Measurements from ENCODE around the gene CAPZA2. TPM values are rescaled to one million over a fixed set of nuclear protein-coding genes. Genes with fewer than 3 reads are reported as not detected.

The CAPZA2 gene
- total RNA-seq, 1 experiment from 2014 or later: 153 TPM

DNA sequence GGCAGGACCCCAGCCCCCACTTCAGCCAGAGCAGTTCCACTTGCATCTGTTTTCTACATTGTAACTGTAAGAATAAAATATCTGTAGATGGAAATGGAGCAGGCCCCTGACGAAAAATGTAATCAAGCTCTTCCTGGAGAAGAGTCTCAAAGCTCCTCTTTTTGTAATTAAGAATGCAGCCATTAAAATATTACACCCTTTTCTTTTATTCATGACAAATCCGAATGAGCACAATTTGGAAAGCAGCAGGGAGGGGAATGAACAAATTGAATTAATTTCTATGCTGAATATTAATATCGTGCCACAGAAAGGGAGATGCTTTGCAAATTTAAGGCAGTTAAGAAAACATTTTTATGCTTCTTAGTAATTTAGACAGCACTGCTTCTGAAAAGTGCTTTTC is 24.8 kb upstream of the CAPZA2 start:
- no peak overlapping the region for H3K4me3 Mint-ChIP-seq
- ATAC-seq: no peak
- H3K4me1 Mint-ChIP-seq: no peaks in the 10 kb centered on the region
- DNase-seq (ENCODE audit: low spot score): no peak
- ChIA-PET POLR2A (no interaction called here), CTCF (no interaction called here)
- no peaks in the 10 kb centered on the region for H3K27me3 Mint-ChIP-seq (ENCODE audit: low read depth)
- no peak for TF ChIP-seq ZNF423 (CRISPR knock-in tag; IDR thresholded peaks at IDR 0.05)
- TF ChIP-seq FOXJ3 (CRISPR knock-in tag; IDR thresholded peaks at IDR 0.05; ENCODE audit: borderline replicate concordance): no peak
- no peak for TF ChIP-seq NR1H2 (CRISPR knock-in tag; IDR thresholded peaks at IDR 0.05)
- no peak for TF ChIP-seq ARID4B (CRISPR knock-in tag; IDR thresholded peaks at IDR 0.05; ENCODE audit: borderline replicate concordance)
- TF ChIP-seq, protein P1, sequence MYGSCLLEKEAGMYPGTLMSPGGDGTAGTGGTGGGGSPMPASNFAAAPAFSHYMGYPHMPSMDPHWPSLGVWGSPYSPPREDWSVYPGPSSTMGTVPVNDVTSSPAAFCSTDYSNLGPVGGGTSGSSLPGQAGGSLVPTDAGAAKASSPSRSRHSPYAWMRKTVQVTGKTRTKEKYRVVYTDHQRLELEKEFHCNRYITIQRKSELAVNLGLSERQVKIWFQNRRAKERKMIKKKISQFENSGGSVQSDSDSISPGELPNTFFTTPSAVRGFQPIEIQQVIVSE (CRISPR knock-in tag; IDR thresholded peaks at IDR 0.05; ENCODE audit: borderline replicate concordance): no peak
- no peak for TF ChIP-seq E2F1 (CRISPR knock-in tag; IDR thresholded peaks at IDR 0.05)
- no peak overlapping the region for H3K27ac Mint-ChIP-seq
- H3K9me3 Mint-ChIP-seq: no peaks in the 10 kb centered on the region
- H3K36me3 Mint-ChIP-seq: no peaks in the 10 kb centered on the region

DNA sequence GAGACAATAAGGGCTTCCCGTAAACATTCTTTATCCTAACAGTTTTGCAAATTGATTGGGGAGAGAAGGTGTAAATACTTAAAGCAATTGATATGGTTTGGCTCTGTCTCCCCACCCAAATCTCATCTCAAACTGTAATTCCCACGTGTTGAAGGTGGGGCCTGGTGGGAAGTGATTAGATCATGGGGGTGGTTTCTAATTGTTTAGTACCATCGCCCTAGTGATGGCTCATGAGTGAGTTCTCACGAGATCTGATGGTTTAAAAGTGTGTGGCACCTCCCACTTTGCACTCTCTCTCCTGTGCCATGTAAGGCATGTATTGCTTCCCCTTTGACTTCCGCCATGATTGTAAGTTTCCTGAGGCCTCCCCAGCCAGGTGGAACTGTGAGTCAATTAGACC is 22.1 kb upstream of the CAPZA2 start:
- ChIA-PET POLR2A (no interaction called here), CTCF (no interaction called here)
- Mint-ChIP-seq H3K4me1 (no peaks in the 10 kb centered on the region), H3K4me3 (no peak overlapping the region), H3K36me3 (no peaks in the 10 kb centered on the region), H3K27ac (no peak overlapping the region), H3K27me3 (ENCODE audit: low read depth) (no peaks in the 10 kb centered on the region), H3K9me3 (no peaks in the 10 kb centered on the region)
- ATAC-seq (no peak), DNase-seq (ENCODE audit: low spot score) (no peak)
- TF ChIP-seq ZNF219 (CRISPR knock-in tag; IDR thresholded peaks at IDR 0.05; ENCODE audit: borderline replicate concordance): no peak
- TF ChIP-seq, protein P2, sequence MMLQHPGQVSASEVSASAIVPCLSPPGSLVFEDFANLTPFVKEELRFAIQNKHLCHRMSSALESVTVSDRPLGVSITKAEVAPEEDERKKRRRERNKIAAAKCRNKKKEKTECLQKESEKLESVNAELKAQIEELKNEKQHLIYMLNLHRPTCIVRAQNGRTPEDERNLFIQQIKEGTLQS (CRISPR knock-in tag; conservative IDR thresholded peaks at IDR 0.05): no peak
- TF ChIP-seq ARID4B (CRISPR knock-in tag; IDR thresholded peaks at IDR 0.05; ENCODE audit: borderline replicate concordance): no peak
- no peak for TF ChIP-seq ZNF317 (CRISPR knock-in tag; IDR thresholded peaks at IDR 0.05; ENCODE audit: borderline replicate concordance, low read depth)
- TF ChIP-seq, protein P3, sequence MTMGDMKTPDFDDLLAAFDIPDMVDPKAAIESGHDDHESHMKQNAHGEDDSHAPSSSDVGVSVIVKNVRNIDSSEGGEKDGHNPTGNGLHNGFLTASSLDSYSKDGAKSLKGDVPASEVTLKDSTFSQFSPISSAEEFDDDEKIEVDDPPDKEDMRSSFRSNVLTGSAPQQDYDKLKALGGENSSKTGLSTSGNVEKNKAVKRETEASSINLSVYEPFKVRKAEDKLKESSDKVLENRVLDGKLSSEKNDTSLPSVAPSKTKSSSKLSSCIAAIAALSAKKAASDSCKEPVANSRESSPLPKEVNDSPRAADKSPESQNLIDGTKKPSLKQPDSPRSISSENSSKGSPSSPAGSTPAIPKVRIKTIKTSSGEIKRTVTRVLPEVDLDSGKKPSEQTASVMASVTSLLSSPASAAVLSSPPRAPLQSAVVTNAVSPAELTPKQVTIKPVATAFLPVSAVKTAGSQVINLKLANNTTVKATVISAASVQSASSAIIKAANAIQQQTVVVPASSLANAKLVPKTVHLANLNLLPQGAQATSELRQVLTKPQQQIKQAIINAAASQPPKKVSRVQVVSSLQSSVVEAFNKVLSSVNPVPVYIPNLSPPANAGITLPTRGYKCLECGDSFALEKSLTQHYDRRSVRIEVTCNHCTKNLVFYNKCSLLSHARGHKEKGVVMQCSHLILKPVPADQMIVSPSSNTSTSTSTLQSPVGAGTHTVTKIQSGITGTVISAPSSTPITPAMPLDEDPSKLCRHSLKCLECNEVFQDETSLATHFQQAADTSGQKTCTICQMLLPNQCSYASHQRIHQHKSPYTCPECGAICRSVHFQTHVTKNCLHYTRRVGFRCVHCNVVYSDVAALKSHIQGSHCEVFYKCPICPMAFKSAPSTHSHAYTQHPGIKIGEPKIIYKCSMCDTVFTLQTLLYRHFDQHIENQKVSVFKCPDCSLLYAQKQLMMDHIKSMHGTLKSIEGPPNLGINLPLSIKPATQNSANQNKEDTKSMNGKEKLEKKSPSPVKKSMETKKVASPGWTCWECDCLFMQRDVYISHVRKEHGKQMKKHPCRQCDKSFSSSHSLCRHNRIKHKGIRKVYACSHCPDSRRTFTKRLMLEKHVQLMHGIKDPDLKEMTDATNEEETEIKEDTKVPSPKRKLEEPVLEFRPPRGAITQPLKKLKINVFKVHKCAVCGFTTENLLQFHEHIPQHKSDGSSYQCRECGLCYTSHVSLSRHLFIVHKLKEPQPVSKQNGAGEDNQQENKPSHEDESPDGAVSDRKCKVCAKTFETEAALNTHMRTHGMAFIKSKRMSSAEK (CRISPR knock-in tag; IDR thresholded peaks at IDR 0.05; ENCODE audit: borderline replicate concordance): no peak
- no peak for TF ChIP-seq E2F1 (CRISPR knock-in tag; IDR thresholded peaks at IDR 0.05)
- no peak for TF ChIP-seq OVOL2 (CRISPR knock-in tag; IDR thresholded peaks at IDR 0.05; ENCODE audit: borderline replicate concordance)
- TF ChIP-seq ATF1 (CRISPR knock-in tag; IDR thresholded peaks at IDR 0.05): no peak
- TF ChIP-seq ZNF396 (CRISPR knock-in tag; IDR thresholded peaks at IDR 0.05; ENCODE audit: borderline replicate concordance): no peak
- TF ChIP-seq KAT7 (CRISPR knock-in tag; IDR thresholded peaks at IDR 0.05; ENCODE audit: borderline replicate concordance): no peak
- no peak for TF ChIP-seq ZNF423 (CRISPR knock-in tag; IDR thresholded peaks at IDR 0.05)
- TF ChIP-seq, protein P4, sequence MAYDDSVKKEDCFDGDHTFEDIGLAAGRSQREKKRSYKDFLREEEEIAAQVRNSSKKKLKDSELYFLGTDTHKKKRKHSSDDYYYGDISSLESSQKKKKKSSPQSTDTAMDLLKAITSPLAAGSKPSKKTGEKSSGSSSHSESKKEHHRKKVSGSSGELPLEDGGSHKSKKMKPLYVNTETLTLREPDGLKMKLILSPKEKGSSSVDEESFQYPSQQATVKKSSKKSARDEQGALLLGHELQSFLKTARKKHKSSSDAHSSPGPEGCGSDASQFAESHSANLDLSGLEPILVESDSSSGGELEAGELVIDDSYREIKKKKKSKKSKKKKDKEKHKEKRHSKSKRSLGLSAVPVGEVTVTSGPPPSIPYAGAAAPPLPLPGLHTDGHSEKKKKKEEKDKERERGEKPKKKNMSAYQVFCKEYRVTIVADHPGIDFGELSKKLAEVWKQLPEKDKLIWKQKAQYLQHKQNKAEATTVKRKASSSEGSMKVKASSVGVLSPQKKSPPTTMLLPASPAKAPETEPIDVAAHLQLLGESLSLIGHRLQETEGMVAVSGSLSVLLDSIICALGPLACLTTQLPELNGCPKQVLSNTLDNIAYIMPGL (CRISPR knock-in tag; IDR thresholded peaks at IDR 0.05): no peak

Data from WTC11 (cell line).